ENCODE results near the gene GPR18.
A peak's percentile ranks its signal among the peaks of the same experiment; 100 is the strongest.

GPR18 gene

GRCh38 chr13:99218126-99218525 is 40.1 kb downstream of the GPR18 start:
- no peak overlapping the region for H3K18ac ChIP-seq (ENCODE audit: low read length)
- no peak overlapping the region for H3K14ac ChIP-seq (ENCODE audit: low read length)
- no peak overlapping the region for H3K4me3 ChIP-seq (ENCODE audit: low read length in 2 of 2)
- no peak for DNase-seq (ENCODE audit: low spot score)
- no peaks in the 10 kb centered on the region for H3K27me3 ChIP-seq (ENCODE audit: control insufficient read depth in 3 of 3, insufficient read depth in 3 of 3, low read depth in 1 of 3, low read length in 3 of 3)
- H3K9ac ChIP-seq (ENCODE audit: low read depth, low read length, poor library complexity) = no peak overlapping the region
- no peak overlapping the region for H2BK15ac ChIP-seq (ENCODE audit: low read length)
- H4K91ac ChIP-seq (ENCODE audit: low read depth, low read length, poor library complexity) = no peak overlapping the region
- H2BK5ac ChIP-seq (ENCODE audit: low read length) = no peak overlapping the region
- peaks cover 3 to 4% of the 10 kb centered on the region in 2 donors for H3K36me3 ChIP-seq (replicated peaks in 1 of 2; ENCODE audit: control insufficient read depth in 2 of 2, insufficient read depth in 2 of 2, low read length in 2 of 2)
- H4K8ac ChIP-seq (ENCODE audit: low read depth, low read length) = no peak overlapping the region
- H3K9me3 ChIP-seq (replicated peaks in 1 of 2; ENCODE audit: control insufficient read depth in 2 of 2, insufficient read depth in 1 of 2, low read depth in 1 of 2, low read length in 2 of 2) = peaks cover 1 to 13% of the 10 kb centered on the region in 2 donors
- no peak overlapping the region for H2AK5ac ChIP-seq (ENCODE audit: low read depth, low read length)
- H3K4ac ChIP-seq (ENCODE audit: low read length) = no peak overlapping the region
- H3K23ac ChIP-seq (ENCODE audit: low read depth, low read length, poor library complexity) = no peak overlapping the region
- peaks cover 11 to 19% of the 10 kb centered on the region in 2 donors for H3K4me1 ChIP-seq (ENCODE audit: control insufficient read depth in 2 of 2, insufficient read depth in 1 of 2, low read depth in 1 of 2, low read length in 2 of 2)
- H2BK12ac ChIP-seq (ENCODE audit: low read length) = no peak overlapping the region
- H3K4me2 ChIP-seq (ENCODE audit: insufficient read depth, low read length, poor library complexity, severe bottlenecking) = no peak overlapping the region
- H3K27ac ChIP-seq (replicated peaks; ENCODE audit: low read length) = no peak overlapping the region
- no peak overlapping the region for H2BK120ac ChIP-seq (ENCODE audit: low read depth, low read length)
- peaks cover 7% of the 10 kb centered on the region for H3K79me1 ChIP-seq (ENCODE audit: low read depth, low read length)
- H2AFZ ChIP-seq (ENCODE audit: low read length) = no peak overlapping the region

- H3K9me3 ChIP-seq (replicated peaks in 1 of 2; ENCODE audit: control insufficient read depth in 2 of 2, insufficient read depth in 1 of 2, low read depth in 1 of 2, low read length in 2 of 2) = peaks cover 1 to 8% of the 10 kb centered on the region in 2 donors
- no peak overlapping the region for H4K8ac ChIP-seq (ENCODE audit: low read depth, low read length)
- H2BK12ac ChIP-seq (ENCODE audit: low read length) = no peak overlapping the region
- no peak overlapping the region for H2AFZ ChIP-seq (ENCODE audit: low read length)
- H3K18ac ChIP-seq (ENCODE audit: low read length) = no peak overlapping the region
- no peak overlapping the region for H4K91ac ChIP-seq (ENCODE audit: low read depth, low read length, poor library complexity)
- H3K4ac ChIP-seq (ENCODE audit: low read length) = no peak overlapping the region
- no peaks in the 10 kb centered on the region for H3K27me3 ChIP-seq (ENCODE audit: control insufficient read depth in 3 of 3, insufficient read depth in 3 of 3, low read depth in 1 of 3, low read length in 3 of 3)
- peaks cover 11 to 19% of the 10 kb centered on the region in 2 donors for H3K4me1 ChIP-seq (ENCODE audit: control insufficient read depth in 2 of 2, insufficient read depth in 1 of 2, low read depth in 1 of 2, low read length in 2 of 2)
- no peak overlapping the region for H2BK120ac ChIP-seq (ENCODE audit: low read depth, low read length)
- no CpG with 5 or more reads among the region's 20 CpGs for WGBS, 2 donors (ENCODE audit: extremely low coverage in 2 of 2, insufficient read length in 2 of 2, insufficient replicate concordance in 1 of 2)
- H3K79me1 ChIP-seq (ENCODE audit: low read depth, low read length) = peaks cover 8% of the 10 kb centered on the region
- no peak overlapping the region for H3K27ac ChIP-seq (replicated peaks; ENCODE audit: low read length)
- H3K9ac ChIP-seq (ENCODE audit: low read depth, low read length, poor library complexity) = no peak overlapping the region
- H2BK5ac ChIP-seq (ENCODE audit: low read length) = no peak overlapping the region
- no peak overlapping the region for H3K4me2 ChIP-seq (ENCODE audit: insufficient read depth, low read length, poor library complexity, severe bottlenecking)
- no peak overlapping the region for H3K14ac ChIP-seq (ENCODE audit: low read length)
- DNase-seq (ENCODE audit: low spot score) = no peak
- H2AK5ac ChIP-seq (ENCODE audit: low read depth, low read length) = peak overlapping the region; percentile 19
- H2BK15ac ChIP-seq (ENCODE audit: low read length) = no peak overlapping the region
- no peak overlapping the region for H3K23ac ChIP-seq (ENCODE audit: low read depth, low read length, poor library complexity)
- no peak overlapping the region for H3K4me3 ChIP-seq (ENCODE audit: low read length in 2 of 2)
- H3K36me3 ChIP-seq (replicated peaks in 1 of 2; ENCODE audit: control insufficient read depth in 2 of 2, insufficient read depth in 2 of 2, low read length in 2 of 2) = peaks cover 4 to 7% of the 10 kb centered on the region in 2 donors
These were observed 40.6 kb downstream of the GPR18 start for GRCh38 chr13:99217461-99218110.

- no CpG with 5 or more reads among the region's 15 CpGs for WGBS, 2 donors (ENCODE audit: extremely low coverage in 2 of 2, insufficient read length in 2 of 2, insufficient replicate concordance in 1 of 2)
- Histone ChIP-seq H3K23ac (ENCODE audit: low read depth, low read length, poor library complexity) (no peak overlapping the region), H3K79me1 (ENCODE audit: low read depth, low read length) (peaks cover 8% of the 10 kb centered on the region)
These were observed 42.9 kb downstream of the GPR18 start for GRCh38 chr13:99215184-99215830.

GRCh38 chr13:99214731-99215130 is 43.4 kb downstream of the GPR18 start:
- no peak overlapping the region for H3K4me2 ChIP-seq (ENCODE audit: insufficient read depth, low read length, poor library complexity, severe bottlenecking)
- no peak for DNase-seq (ENCODE audit: low spot score)
- no peak overlapping the region for H3K18ac ChIP-seq (ENCODE audit: low read length)
- no peaks in the 10 kb centered on the region for H3K9me3 ChIP-seq (replicated peaks in 1 of 2; ENCODE audit: control insufficient read depth in 2 of 2, insufficient read depth in 1 of 2, low read depth in 1 of 2, low read length in 2 of 2)
- H3K4ac ChIP-seq (ENCODE audit: low read length) = no peak overlapping the region
- H2BK5ac ChIP-seq (ENCODE audit: low read length) = no peak overlapping the region
- H3K4me3 ChIP-seq (ENCODE audit: low read length in 2 of 2) = no peak overlapping the region
- no peak overlapping the region for H4K91ac ChIP-seq (ENCODE audit: low read depth, low read length, poor library complexity)
- no peak overlapping the region for H2BK12ac ChIP-seq (ENCODE audit: low read length)
- H2BK120ac ChIP-seq (ENCODE audit: low read depth, low read length) = no peak overlapping the region
- H2BK15ac ChIP-seq (ENCODE audit: low read length) = no peak overlapping the region
- H3K79me1 ChIP-seq (ENCODE audit: low read depth, low read length) = peaks cover 8% of the 10 kb centered on the region
- no peak overlapping the region for H3K9ac ChIP-seq (ENCODE audit: low read depth, low read length, poor library complexity)
- H3K36me3 ChIP-seq (replicated peaks in 1 of 2; ENCODE audit: control insufficient read depth in 2 of 2, insufficient read depth in 2 of 2, low read length in 2 of 2) = peaks cover 0 to 7% of the 10 kb centered on the region in 2 donors
- no peak overlapping the region for H4K8ac ChIP-seq (ENCODE audit: low read depth, low read length)
- no peak overlapping the region for H3K23ac ChIP-seq (ENCODE audit: low read depth, low read length, poor library complexity)
- peaks cover 11 to 21% of the 10 kb centered on the region in 2 donors for H3K4me1 ChIP-seq (ENCODE audit: control insufficient read depth in 2 of 2, insufficient read depth in 1 of 2, low read depth in 1 of 2, low read length in 2 of 2)
- no CpG with 5 or more reads among the region's 1 CpG for WGBS, 2 donors (ENCODE audit: extremely low coverage in 2 of 2, insufficient read length in 2 of 2, insufficient replicate concordance in 1 of 2)
- no peak overlapping the region for H3K14ac ChIP-seq (ENCODE audit: low read length)
- peak overlapping the region; percentile 38 for H3K27ac ChIP-seq (replicated peaks; ENCODE audit: low read length)
- no peaks in the 10 kb centered on the region for H3K27me3 ChIP-seq (ENCODE audit: control insufficient read depth in 3 of 3, insufficient read depth in 3 of 3, low read depth in 1 of 3, low read length in 3 of 3)
- no peak overlapping the region for H2AK5ac ChIP-seq (ENCODE audit: low read depth, low read length)
- no peak overlapping the region for H2AFZ ChIP-seq (ENCODE audit: low read length)

More at GRCh38 chr13:99215184-99215830, 42.9 kb downstream of the GPR18 start:
- no peak overlapping the region for H2BK120ac ChIP-seq (ENCODE audit: low read depth, low read length)
- H4K91ac ChIP-seq (ENCODE audit: low read depth, low read length, poor library complexity) = no peak overlapping the region
- no peak overlapping the region for H3K4ac ChIP-seq (ENCODE audit: low read length)
- H3K4me3 ChIP-seq (ENCODE audit: low read length in 2 of 2) = no peak overlapping the region
- H2BK5ac ChIP-seq (ENCODE audit: low read length) = no peak overlapping the region
- no peak for DNase-seq (ENCODE audit: low spot score)
- no peak overlapping the region for H2BK12ac ChIP-seq (ENCODE audit: low read length)
- H3K18ac ChIP-seq (ENCODE audit: low read length) = no peak overlapping the region
- peaks cover 11 to 21% of the 10 kb centered on the region in 2 donors for H3K4me1 ChIP-seq (ENCODE audit: control insufficient read depth in 2 of 2, insufficient read depth in 1 of 2, low read depth in 1 of 2, low read length in 2 of 2)
- no peak overlapping the region for H3K4me2 ChIP-seq (ENCODE audit: insufficient read depth, low read length, poor library complexity, severe bottlenecking)
- H3K27ac ChIP-seq (replicated peaks; ENCODE audit: low read length) = peak overlapping the region; percentile 71
- peaks cover 0 to 7% of the 10 kb centered on the region in 2 donors for H3K36me3 ChIP-seq (replicated peaks in 1 of 2; ENCODE audit: control insufficient read depth in 2 of 2, insufficient read depth in 2 of 2, low read length in 2 of 2)
- no peaks in the 10 kb centered on the region for H3K9me3 ChIP-seq (replicated peaks in 1 of 2; ENCODE audit: control insufficient read depth in 2 of 2, insufficient read depth in 1 of 2, low read depth in 1 of 2, low read length in 2 of 2)
- H2BK15ac ChIP-seq (ENCODE audit: low read length) = no peak overlapping the region
- no peak overlapping the region for H3K14ac ChIP-seq (ENCODE audit: low read length)
- H2AK5ac ChIP-seq (ENCODE audit: low read depth, low read length) = no peak overlapping the region
- no peak overlapping the region for H2AFZ ChIP-seq (ENCODE audit: low read length)
- H4K8ac ChIP-seq (ENCODE audit: low read depth, low read length) = no peak overlapping the region
- no peak overlapping the region for H3K9ac ChIP-seq (ENCODE audit: low read depth, low read length, poor library complexity)
- no peaks in the 10 kb centered on the region for H3K27me3 ChIP-seq (ENCODE audit: control insufficient read depth in 3 of 3, insufficient read depth in 3 of 3, low read depth in 1 of 3, low read length in 3 of 3)

Data from neuronal stem cell (in vitro differentiated cells).